Stimulated activated CD4-positive, alpha-beta T cell treated with anti-CD3 and anti-CD28 coated beads, Interleukin-12 subunit alpha, Interleukin-12 subunit beta, amount 100 ng/mL, for 4 hours (primary cell): Measurements from ENCODE around the gene ESYT2.
"Not testable (repeated sequence)": the region's sequence is repeated elsewhere in the genome, so short reads cannot be mapped to it uniquely, and the experiment has no call there.

Experiments
- DNase-seq: peaks from one replicate; pipeline ENCODE4 v3.0.0-alpha.2; 2020

ESYT2 gene, protein sequence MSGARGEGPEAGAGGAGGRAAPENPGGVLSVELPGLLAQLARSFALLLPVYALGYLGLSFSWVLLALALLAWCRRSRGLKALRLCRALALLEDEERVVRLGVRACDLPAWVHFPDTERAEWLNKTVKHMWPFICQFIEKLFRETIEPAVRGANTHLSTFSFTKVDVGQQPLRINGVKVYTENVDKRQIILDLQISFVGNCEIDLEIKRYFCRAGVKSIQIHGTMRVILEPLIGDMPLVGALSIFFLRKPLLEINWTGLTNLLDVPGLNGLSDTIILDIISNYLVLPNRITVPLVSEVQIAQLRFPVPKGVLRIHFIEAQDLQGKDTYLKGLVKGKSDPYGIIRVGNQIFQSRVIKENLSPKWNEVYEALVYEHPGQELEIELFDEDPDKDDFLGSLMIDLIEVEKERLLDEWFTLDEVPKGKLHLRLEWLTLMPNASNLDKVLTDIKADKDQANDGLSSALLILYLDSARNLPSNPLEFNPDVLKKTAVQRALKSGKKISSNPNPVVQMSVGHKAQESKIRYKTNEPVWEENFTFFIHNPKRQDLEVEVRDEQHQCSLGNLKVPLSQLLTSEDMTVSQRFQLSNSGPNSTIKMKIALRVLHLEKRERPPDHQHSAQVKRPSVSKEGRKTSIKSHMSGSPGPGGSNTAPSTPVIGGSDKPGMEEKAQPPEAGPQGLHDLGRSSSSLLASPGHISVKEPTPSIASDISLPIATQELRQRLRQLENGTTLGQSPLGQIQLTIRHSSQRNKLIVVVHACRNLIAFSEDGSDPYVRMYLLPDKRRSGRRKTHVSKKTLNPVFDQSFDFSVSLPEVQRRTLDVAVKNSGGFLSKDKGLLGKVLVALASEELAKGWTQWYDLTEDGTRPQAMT

DNA sequence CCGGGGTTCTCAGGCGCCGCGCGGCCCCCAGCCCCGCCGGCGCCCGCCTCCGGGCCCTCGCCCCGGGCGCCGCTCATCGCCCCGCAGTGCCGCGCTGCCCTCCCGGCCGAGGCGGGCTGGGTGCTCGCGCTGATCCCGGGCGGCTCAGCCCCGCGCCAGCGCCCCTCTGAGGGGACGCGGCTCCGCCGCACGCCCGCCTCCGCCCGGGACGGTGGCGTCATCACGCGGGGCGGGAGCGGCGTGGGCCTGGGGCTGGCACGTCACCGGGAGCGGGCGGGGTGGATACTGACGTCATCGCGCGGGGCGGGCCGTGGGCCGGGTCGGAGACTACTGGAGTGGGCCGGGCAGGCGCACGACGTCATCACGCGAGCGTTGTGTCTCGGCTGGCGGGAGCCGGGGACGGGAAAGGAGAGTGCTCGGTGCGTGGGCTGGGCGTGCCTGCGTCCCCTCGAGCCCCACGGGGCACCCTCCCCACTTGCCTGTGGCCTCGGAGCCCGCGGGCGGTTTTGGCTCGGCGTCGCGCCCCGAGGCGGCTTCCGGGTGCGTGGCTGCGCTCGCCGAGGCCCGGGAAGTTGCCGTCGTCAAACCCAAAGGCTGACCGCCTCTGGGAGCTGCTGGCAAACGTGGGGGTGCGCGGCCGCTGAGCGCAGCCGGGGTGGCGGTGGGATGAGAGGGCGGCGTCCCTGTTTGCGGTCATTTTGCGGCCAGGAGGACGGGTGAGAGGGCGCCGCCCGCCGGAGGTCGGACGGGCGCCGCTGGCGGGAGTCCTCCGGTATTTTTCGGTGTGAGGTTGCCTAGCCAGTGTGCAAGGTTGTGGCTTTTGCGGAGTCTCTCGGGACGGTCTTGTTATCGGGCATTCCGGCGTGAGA is at the start of gene ESYT2:
TSS of gene ESYT2 (minus strand) at position 168 of the 869 bp plus-strand sequence. CDS start at position 77, 91 bp downstream.
- peak; percentile 100 for DNase-seq

DNA sequence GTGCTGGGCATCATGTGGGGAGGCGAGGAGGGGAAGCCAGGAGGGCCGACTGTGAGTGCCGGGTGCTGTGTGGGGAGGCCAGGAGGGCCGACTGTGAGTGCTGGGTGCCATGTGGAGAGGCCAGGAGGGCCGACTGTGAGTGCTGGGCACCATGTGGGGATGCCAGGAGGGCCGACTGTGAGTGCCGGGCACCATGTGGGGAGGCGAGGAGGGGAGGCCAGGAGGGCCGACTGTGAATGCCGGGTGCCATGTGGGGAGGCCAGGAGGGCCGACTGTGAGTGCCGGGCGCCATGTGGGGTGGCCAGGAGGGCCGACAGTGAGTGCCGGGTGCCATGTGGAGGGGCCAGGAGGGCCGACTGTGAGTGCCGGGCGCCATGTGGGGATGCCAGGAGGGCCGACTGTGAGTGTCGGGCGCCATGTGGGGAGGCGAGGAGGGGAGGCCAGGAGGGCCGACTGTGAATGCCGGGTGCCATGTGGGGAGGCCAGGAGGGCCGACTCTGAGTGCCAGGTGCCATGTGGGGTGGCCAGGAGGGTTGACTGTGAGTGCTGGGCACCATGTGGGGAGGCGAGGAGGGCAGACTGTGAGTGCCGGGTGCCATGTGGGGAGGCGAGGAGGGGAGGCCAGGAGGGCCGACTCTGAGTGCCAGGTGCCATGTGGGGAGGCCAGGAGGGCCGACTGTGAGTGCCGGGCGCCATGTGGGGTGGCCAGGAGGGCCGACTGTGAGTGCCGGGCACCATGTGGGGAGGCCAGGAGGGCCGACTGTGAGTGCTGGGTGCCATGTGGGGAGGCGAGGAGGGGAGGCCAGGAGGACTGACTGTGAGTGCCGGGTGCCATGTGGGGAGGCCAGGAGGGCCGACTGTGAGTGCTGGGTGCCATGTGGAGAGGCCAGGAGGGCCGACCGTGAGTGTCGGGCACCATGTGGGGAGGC is 49.1 kb upstream of the ESYT2 start:
- DNase-seq = not testable (repeated sequence)

DNA sequence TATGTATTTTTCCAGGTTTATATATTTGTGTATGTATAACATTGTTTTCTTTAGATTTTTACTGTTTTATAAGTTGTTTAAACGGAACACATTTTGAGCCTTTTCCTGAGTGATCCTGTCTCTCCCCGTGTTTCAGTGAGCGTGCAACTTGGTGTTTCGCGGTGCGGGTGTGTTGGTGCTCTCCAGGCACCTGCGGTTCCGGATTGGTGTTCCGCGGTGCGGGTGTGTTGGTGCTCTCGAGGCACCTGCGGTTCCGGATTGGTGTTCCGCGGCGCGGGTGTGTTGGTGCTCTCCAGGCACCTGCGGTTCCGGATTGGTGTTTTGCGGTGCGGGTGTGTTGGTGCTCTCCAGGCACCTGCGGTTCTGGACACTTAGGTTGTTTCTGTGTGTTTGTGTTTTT is 47.7 kb upstream of the ESYT2 start:
- no peak for DNase-seq

DNA sequence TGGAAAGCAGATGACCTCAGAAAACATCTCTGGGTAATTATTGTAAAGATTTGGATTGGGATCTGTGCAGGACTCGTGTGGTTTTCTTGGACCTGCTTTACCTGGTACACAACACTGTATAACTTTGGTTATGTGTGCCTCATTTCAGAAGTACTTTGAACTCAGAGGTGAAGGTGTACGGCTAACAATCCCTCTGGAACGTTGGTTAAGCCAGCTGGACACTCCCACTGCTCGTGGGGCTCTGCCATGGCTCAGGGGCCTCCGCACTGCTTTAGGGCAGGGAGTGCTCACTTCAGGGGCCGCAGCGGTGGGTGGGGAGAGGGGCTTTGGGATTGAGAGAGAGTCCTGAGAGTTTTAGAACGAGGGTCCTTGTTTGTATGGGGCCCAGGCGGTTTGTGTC is 40.6 kb upstream of the ESYT2 start:
- DNase-seq = no peak

DNA sequence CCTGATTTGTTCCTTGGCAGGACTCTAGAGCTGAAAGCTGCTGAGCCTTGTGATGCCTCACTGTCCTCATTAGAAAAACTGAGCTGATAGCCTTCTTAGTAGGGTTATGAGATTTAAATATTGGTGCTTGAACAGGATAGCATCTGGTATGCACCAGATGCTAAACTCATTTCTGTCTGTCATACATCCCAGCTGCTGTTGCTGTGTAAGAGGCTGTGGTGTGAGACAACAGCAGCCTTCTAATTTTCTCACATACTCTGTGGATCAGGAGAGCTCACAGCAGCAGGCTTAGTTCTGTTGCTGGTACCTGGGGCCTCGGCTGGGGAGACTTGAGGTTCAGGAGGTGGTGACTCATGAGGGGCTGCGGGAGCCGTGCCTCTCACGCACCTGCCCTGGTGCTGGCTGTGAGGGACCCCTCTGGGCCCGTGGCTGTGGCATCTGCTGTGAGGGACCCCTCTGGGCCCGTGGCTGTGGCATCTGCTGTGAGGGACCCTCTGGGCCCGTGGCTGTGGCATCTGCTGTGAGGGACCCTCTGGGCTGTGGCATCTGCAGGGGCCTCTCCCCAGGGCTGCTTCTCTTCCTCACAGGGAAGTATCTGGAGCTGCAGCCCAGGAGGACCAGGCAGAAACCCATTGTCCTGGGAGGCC is 39.6 kb upstream of the ESYT2 start:
- DNase-seq = no peak

DNA sequence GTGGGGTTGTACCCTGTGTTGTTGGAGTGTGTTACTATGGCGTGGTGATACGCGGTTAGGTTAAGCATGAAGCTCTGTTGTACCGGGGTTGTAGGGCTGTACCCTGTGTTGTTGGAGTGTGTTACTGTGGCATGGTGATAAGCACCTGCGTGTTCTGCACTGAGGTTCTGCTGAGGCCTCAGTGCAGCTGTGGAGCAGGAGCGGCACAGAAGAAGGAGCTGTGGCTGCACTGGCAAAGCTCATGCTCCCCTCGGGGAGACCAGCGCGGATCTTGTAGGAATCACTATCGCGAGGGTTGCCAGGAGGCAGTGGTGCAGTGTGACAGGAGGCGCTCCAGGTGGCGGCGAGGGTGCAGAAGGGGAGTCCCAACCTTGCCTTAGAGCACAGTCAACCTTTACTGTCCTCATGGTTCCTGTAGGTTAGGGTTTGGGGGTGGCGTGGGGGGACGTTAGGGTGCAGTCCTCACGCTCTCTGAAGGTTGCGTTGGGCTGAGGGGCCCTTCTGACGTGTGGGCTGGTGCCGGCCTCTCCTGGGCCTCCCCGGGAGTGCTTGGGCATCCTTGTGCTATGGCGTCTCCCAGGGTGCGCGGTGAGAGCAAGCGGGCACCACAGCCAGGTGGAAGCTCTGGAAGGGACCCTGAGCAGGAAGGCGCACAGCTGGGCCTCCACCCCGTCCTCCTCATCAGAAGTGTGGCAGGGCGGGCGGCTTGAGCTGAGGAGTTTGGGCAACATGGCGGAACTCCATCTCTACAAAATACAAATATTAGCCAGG is 38.1 kb upstream of the ESYT2 start:
- no peak for DNase-seq

DNA sequence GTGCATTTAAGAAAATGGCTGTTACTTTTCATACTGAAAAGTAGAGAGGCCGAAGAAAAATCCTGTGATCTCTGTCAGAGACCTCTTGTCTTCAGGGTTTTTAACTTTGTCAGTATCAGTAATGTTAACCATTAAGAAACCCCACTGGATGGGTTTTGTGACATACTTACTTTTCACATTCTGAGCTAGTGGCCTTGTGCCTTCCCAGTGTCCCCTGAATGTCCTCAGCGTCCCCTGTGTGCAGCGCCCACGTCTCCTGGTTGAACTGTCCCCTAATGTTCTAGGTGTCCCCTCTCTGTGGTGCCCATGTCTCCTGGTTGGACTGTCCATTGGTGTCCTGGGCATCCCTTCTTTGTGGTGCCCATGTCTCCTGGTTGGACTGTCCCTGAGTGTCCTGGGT is 36.7 kb upstream of the ESYT2 start:
- no peak for DNase-seq

DNA sequence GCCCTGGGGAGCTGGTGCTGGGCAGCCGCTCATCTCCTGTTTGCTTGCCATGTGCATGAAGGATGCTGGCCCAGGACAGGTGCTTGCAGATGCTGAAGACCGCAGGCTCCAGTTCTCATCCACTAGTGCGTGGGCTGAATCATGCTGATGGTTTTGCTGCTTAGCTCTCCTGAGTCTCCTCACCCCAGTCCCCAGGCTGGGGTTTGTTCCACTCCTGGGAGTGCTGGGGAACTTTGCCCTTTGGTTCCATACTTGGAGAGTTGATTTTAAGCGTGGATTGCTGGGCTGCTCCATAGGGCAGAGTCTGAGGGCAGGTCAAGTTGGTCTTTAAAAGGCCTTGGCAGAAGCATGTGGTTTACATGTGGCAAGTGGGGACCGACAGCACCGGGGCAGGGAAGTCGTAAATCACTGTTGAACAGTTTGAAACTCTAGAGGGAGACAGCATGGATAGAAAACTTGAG is 36.2 kb upstream of the ESYT2 start:
- DNase-seq = no peak

DNA sequence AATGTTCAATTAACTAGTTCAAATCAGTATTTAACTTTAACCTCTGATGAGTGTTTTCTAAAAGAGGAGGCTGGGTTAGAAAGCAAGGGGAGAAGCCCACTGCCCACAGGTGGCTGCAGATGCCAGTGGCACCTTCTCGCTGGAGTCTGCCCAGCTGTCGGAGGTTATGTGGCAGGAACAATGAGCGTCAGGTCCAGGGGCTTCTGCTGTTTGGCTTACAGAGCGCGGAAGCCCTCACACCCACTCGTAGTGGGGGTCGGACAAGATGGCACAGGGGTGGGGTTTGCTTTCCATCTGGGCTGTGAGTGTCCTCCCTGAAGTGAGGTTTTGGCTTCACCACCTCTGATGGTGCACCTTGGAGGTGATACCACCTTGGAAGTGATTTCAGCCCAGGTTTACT is 35.5 kb upstream of the ESYT2 start:
- no peak for DNase-seq

DNA sequence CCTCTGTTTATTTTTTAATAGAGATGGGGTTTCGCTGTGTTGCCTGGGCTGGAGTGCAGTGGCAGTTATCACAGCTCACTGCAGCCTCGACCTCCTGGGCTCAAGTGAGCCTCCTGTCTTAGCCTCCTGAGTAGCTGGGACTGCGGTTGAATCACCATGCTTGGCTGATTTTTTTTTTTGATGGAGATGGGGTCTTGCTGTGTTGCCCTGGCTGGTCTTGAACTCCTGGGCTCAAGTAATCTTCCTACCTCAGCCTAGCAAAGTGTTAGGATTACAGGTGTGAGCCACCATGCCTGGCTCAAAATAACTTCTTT is 35.2 kb upstream of the ESYT2 start:
- no peak for DNase-seq

DNA sequence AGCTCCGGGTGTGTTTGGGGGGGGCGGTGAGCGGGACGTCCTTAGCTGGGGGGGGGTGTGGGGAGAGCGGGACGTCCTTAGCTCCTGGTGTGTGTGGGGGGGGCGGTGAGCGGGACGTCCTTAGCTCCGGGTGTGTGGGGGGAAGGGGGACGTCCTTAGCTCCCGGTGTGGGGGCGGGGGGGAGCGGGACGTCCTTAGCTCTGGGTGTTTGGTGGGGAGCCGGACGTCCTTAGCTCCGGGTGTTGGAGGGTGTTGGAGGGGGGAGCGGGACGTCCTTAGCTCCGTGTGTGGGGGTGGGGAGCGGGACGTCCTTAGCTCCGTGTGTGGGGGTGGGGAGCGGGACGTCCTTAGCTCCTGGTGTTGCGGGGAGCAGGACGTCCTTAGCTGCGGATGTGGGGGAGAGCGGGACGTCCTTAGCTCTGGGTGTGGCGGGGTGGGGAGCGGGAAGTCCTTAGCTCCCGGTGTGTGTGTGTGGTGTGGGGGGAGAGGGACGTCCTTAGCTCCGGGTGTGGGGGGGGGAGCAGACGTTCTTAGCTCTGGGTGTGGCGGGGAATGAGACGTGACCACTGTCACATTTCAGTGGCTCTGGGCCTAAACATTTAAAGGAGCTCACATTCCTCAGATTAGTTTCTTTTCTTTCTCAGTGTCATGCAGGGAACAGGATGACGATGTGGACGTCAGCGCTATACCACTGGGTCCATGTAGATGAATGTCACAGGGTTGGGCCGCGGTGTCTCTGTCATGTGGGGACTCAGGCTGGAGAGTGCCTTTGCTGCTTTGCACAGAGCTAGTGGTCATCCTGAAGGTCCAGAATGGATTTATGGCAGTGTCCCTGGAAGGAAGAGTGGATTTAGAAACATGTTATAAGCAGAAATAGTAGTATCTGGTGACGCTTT is 34.5 kb upstream of the ESYT2 start:
- peak; percentile 24 for DNase-seq

DNA sequence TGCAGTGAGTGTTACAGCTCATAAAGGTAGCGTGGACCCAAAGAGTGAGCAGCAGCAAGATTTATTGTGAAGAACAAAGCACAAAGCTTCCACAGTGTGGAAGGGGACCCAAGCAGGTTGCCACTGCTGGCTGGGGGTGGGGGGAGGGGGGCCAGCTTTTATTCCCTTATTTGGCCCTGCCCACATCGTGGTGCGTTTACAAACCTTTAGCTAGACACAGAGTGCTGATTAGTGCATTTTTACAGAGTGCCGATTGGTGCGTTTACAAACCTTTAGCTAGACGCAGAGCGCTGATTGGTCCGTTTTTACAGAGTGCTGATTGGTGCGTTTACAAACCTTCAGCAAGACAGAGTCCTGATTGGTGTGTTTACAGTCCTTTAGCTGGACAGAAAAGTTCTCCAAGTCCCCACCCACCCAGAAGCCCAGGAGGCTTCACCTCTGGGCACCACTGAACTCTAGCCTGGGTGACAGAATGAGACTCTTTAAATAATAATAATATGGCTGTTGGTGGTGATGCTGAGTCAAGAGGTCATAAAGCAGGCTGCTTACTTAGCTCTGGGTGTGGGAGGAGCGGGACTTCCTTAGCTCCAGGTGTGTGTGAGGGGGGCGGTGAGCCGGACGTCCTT is 33.8 kb upstream of the ESYT2 start:
- not testable (repeated sequence) for DNase-seq

DNA sequence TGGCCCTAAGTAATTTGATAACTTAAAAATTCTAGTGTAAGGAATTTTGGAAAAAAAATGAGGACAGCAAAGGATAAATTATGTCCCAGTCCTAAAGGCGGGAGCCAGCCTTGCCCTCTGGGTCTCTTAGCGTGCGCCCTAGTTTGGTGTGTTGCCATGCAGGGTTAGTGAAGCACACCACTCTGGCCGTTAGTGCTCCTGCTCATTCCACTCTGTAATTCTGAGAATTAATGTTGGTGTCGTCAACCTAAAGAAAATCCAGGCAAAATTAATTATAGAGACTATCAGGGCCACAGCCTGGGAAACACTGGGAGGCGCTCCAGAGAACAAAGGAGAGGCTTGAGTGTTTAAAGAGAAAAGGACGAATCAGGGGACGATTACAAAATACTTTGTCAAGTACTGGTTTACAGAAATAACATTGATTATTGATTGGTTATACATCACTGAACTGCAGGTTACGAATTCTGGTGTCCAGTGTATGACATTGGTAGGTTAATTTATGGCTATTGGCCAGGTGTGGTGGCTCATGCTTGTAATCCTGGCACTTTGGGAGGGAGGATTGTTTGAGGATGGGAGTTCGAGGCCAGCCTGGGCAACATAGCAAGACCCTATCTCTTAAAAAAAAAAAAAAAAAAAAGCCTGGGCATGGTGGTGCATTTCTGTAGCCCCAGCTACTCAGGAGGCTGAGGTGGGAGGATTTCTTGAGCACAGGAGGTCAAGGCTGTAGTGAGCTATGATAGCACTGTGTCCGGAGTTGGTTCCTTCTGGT is 32.8 kb upstream of the ESYT2 start:
- no peak for DNase-seq

DNA sequence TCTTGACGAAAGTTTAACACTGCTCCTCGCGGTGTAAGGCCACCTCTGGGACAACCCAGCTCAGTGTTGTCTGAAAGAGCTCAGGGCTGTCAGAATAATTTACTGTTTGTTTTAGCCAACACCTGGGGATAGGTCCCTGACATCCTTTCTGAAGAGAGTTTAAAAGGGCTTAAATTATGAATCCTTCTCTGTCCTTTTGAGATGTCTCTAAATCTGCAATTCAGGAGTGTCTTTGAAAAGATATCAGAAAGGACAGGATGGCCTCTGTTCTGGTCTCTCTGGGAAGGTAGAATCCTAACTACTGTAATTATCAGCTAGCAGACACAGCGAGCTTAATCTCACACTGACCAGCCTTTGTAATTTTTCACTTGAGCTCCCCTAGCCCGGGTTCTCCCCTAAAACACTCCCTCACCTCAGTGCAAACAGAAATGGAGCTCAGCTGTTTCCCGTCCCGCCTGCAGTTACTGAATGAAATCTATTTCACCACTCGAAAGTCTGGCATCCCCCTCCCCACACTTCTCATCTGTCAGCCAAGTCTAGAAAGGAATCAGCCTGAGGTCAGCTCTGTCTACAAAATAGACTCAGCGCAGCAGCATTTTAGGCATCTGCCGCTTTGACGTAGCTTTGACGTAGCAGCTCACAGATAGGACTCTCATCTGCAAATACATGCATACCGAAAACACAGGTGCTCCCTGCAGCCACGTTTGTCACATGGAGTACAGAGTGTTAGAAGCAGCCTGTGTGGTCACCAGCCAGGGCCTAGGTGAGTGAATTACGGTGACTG is 31.9 kb upstream of the ESYT2 start:
- no peak for DNase-seq

DNA sequence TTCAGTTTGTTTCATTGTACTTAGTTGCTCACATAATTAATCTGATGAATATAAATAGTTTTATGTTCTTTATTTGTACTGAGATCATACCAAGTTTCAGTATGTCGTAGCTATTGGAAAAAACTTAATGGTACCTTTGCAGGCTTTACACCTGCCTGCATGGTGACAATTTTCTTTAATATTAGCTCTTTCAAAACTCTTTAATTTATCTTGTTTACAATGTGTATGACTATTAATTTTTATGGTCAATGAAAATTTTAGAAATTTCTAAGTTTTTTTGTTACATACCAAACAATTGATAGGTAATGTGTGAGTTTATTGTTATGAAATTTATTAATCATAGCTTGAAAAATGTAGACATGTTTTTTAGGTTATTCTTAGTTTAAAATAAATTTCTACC is 31.1 kb upstream of the ESYT2 start:
- no peak for DNase-seq

DNA sequence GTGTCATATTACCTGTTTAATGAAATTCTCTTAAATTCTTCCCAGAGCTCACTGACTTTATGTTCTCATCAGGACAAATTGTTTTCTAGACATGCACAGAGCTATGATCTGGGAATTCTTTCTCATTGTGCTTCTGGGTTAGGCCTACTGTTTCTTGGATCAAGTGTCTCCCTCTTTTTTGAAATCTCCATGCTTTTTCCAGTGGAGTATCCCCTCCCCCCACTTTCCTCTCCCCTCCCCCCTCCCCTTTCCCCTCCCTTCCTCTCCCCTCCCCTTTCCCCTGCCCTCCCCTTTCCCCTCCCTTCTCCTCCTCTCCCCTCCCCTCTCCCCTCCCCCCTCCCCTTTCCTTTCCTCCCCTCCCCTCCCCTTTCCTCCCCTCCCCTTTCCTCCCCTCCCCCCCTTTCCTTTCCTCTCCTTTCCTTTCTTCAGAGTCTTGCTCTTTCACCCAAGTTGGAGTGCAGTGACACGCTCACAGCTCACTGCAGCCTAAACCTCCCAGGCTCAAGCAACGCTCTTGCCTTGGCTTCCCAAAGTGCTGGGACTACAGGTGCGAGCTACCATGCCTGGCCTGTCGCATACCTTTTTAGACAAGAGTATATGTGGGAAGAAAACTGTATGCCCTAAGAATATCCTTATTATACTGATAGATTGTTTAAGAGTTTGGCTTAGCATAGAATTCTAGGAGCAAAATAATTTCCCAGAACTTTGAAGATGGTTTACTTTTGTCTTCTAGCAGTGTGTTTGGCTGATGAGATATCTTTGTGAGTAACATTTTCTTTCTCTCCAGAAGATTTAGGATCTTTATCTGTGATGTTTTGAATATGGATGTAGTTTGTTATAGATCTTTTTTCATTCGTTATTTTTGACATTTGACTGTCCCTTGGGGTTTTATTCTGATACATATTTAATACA is 29.5 kb upstream of the ESYT2 start:
- DNase-seq = no peak
